Right lobe of liver (tissue), 6 donors: ENCODE results near the gene SLC26A4. TPM values are rescaled to one million over a fixed set of nuclear protein-coding genes. Genes with fewer than 3 reads are reported as not detected.

ENCODE experiments used
- ATAC-seq, 4 donors: fragments of 200-7000 bp; cut with Tn5 transposase; one replicate each; pipeline ENCODE4 v1.9.1; 2020; ENCODE audit warnings: mild to moderate bottlenecking in 4 of 4, moderate library complexity in 4 of 4
- DNase-seq, 3 donors: peaks; one replicate each; pipeline ENCODE4 v3.0.0-alpha.2; 2020
- H3K27ac ChIP-seq, 3 donors: fragments of 200-600 bp; one replicate each; pipeline ENCODE4 v1.8.0; 2022
- H3K27me3 ChIP-seq, 2 donors: fragments of 200-600 bp; one replicate each; pipeline ENCODE4 v1.8.0; 2022
- H3K36me3 ChIP-seq, 4 donors: fragments of 200-600 bp; sonication (generic) in 1 of 4; one replicate each; pipeline versions ENCODE4 v1.5.1 to v1.8.0; 2017 to 2022; ENCODE audit warnings: control low read depth in 1 of 4
- H3K4me1 ChIP-seq, 4 donors: fragments of 200-600 bp; sonication (generic) in 1 of 4; one replicate each; pipeline versions ENCODE4 v1.5.1 to v1.8.0; 2017 to 2022; ENCODE audit warnings: control low read depth in 1 of 4
- H3K4me3 ChIP-seq, 3 donors: fragments of 200-600 bp; one replicate each; pipeline ENCODE4 v1.8.0; 2022
- H3K9me3 ChIP-seq, 4 donors: fragments of 200-600 bp; sonication (generic) in 1 of 4; one replicate each; pipeline versions ENCODE4 v1.5.1 to v1.8.0; 2017 to 2022; ENCODE audit warnings: control low read depth in 1 of 4
- CTCF ChIP-seq, 4 donors: fragments of 200-600 bp in 3 of 4; fragments of 450-650 bp in 1 of 4; IDR thresholded peaks; one replicate each; pipeline versions ENCODE4 v1.5.1 to v1.8.0; 2016 to 2022; ENCODE audit warnings: antibody characterized with exemption in 4 of 4, mild to moderate bottlenecking in 2 of 4
- POLR2A ChIP-seq: fragments of 450-650 bp; IDR thresholded peaks from one replicate; pipeline ENCODE4 v1.6.1; 2017; ENCODE audit warnings: antibody characterized with exemption, mild to moderate bottlenecking
- WGBS: methylation state at CpG from one replicate; pipeline ENCODE4 v1.1.6; 2018; ENCODE audit warnings: low coverage, low lambda C conversion rate; ENCODE audit not compliant: insufficient coverage; ENCODE audit errors: missing lambda C conversion rate; 5-methylcytosine and 5-hydroxymethylcytosine counted together
- intact Hi-C, 2 donors: fragments of 100-400 bp; cut with DNase I; formaldehyde crosslinking; loops; one replicate each; pipeline versions ENCODE4 v1.11.2 to v1.14.1; 2022
- total RNA-seq, 6 experiments: library from RNA; depleted of rRNA in 2 of 6; stranded (reverse); fragments of >200 nt in 2 of 6; fragmentation: NEBNext Ultra II Directional in 3 of 6; extraction: Animal tissue kit (Norgen Biotek cat#: 25700) in 3 of 6; gene quantifications; one replicate each; pipeline versions ENCODE4 v1.1.0 to v1.2.4, GENCODE V29; 2016 to 2023
- donor health status: DM: no; HTN: yes; CAD: no.
- donor health status: DM: no; HTN: no; CAD: no.
- donor health status: DM: no; HTN: no; CAD: no.
- donor health status: DM: no; HTN: yes; CAD: no.
- donor health status: DM: no; HTN: yes; CAD: no.

SLC26A4 gene
- total RNA-seq, 6 experiments from 2014 or later = 0.05 to 0.68 (median 0.27) TPM; not detected in 1

DNA sequence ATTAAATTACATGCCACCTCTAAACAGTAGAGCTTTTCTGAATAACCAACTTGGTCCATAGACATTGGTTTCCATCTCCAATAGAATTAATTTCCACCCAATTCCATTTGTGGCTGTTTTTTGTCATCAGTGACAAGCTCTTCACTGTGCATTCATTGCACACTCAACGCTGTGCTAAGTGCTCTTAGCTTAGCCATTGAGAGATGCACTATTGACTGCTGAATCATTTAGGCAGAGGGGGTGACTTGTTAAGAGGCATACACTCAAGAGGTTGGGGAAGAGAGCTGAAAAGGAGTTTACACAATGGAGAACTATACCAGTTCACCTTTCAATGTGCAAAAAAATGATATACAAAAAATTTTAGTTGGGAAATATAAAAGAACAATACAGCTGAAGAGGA lies 51.4 kb downstream of the SLC26A4 start:
- Histone ChIP-seq H3K4me3 (no peak overlapping the region), H3K9me3 (no peaks in the 10 kb centered on the region), H3K27me3 (no peaks in the 10 kb centered on the region), H3K4me1 (no peaks in the 10 kb centered on the region), H3K36me3 (no peaks in the 10 kb centered on the region), H3K27ac (no peak overlapping the region)
- ATAC-seq (no peak), DNase-seq (no peak)
- 67% methylated on average over 1 of the region's 1 CpG for WGBS
- no peak for TF ChIP-seq CTCF (IDR thresholded peaks at IDR 0.05)
- intact Hi-C loops = no loop called here

- Histone ChIP-seq H3K9me3 (no peaks in the 10 kb centered on the region), H3K4me1 (no peaks in the 10 kb centered on the region), H3K27me3 (no peaks in the 10 kb centered on the region), H3K4me3 (no peak overlapping the region), H3K36me3 (no peaks in the 10 kb centered on the region), H3K27ac (no peak overlapping the region)
- no peak for ATAC-seq
- intact Hi-C loops = no loop called here
- DNase-seq = no peak
- WGBS = 73% methylated on average over 1 of the region's 1 CpG
- TF ChIP-seq POLR2A (no peak), CTCF (IDR thresholded peaks at IDR 0.05) (no peak)
Measured at GRCh38 chr7:107712896-107713295, 52.3 kb downstream of the SLC26A4 start.

DNA sequence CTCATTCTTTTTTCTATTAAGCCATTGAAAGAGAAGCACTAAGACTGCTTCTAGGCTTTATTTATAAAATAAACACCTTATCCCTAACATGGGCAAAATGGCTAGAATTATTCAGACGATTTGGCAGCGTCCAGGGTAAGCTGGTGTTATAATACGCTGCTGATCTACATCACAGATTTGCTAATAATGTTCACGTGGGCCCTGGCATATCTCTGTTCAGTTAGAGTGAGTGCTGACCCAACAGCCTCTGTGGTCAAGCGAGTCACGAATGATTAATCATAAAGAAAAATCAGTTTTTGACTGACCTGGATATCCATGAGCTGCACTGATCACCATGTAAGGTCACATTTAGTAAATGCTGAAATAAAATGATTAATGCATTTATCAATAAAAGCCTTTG lies 54.9 kb downstream of the SLC26A4 start:
- Histone ChIP-seq H3K27ac (no peak overlapping the region), H3K4me3 (no peak overlapping the region), H3K27me3 (no peaks in the 10 kb centered on the region), H3K4me1 (no peaks in the 10 kb centered on the region), H3K9me3 (no peaks in the 10 kb centered on the region), H3K36me3 (no peaks in the 10 kb centered on the region)
- no peak for TF ChIP-seq POLR2A
- TF ChIP-seq CTCF (IDR thresholded peaks at IDR 0.05) = no peak
- intact Hi-C loops = no loop called here
- WGBS = 75% methylated on average over 6 of the region's 6 CpGs
- DNase-seq = no peak
- no peak for ATAC-seq

DNA sequence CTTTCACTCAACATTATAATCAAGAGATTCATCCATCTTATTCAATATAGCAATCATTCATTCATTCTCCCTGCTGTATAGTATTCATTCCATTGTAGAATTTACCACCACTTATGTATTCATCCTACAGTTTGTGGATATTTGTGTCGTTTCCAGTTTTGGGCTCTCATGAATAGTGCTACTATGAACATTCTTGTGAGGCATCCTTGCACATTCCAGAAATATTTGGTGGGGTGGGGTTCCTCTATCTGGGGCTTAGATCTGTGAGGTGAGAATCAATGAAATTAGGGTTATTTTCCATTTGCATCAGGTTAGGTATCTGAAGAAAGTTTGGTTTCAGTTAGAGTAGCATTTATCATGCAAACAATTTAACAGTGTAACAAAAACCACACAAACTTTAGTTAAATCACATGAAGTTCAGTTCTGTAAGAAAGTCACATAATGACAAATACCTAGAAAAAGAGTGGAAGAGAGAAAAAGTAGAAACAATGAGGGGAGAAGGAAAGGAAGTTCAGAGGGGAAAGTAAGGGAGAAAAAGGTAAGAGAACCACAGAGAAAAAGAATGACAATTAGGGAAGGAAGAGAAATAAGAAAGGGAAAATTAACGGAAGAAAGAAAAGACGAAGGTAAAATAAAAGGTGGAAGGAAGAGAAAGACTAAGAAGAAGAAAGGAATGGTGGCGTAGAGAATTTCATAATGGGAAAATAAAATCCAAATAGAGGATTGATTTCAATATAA lies 58.0 kb downstream of the SLC26A4 start:
- intact Hi-C loops = no loop called here
- Histone ChIP-seq H3K36me3 (no peaks in the 10 kb centered on the region), H3K4me1 (no peaks in the 10 kb centered on the region), H3K27me3 (no peaks in the 10 kb centered on the region), H3K27ac (no peak overlapping the region), H3K9me3 (no peaks in the 10 kb centered on the region), H3K4me3 (no peak overlapping the region)
- WGBS = 65% methylated on average over 4 of the region's 4 CpGs
- ATAC-seq (no peak), DNase-seq (no peak)
- TF ChIP-seq CTCF (IDR thresholded peaks at IDR 0.05) = no peak
- TF ChIP-seq POLR2A = no peak
